HG02798 (cell line): ENCODE results near the gene NSMF.

Experiments
- ATAC-seq: cut with Tn5 transposase; IDR thresholded peaks from one replicate; pipeline ENCODE4 v1.9.1; 2021; ENCODE audit warnings: mild to moderate bottlenecking; ENCODE audit not compliant: unreplicated experiment, poor library complexity

Gene NSMF

GRCh38 chr9:137492464-137493363 lies 33.6 kb upstream of the NSMF start:
- ATAC-seq, result no peak

- no peak for ATAC-seq
Observed at GRCh38 chr9:137491735-137492432, 32.8 kb upstream of the NSMF start.

- no peak for ATAC-seq
Observed at GRCh38 chr9:137490532-137491186, 31.5 kb upstream of the NSMF start.

- ATAC-seq, result no peak
Observed at GRCh38 chr9:137488906-137489305, 29.8 kb upstream of the NSMF start.

GRCh38 chr9:137488327-137488653 lies 29.2 kb upstream of the NSMF start:
- ATAC-seq, result no peak

GRCh38 chr9:137487454-137488326 lies 28.6 kb upstream of the NSMF start:
- no peak for ATAC-seq

GRCh38 chr9:137486545-137487453 lies 27.7 kb upstream of the NSMF start:
- no peak for ATAC-seq

- no peak for ATAC-seq
Observed at GRCh38 chr9:137486141-137486490, 27.0 kb upstream of the NSMF start.

- no peak for ATAC-seq
Observed at GRCh38 chr9:137485343-137486140, 26.4 kb upstream of the NSMF start.

- ATAC-seq, result no peak
Observed at GRCh38 chr9:137484551-137485315, 25.6 kb upstream of the NSMF start.

GRCh38 chr9:137482094-137482781 lies 23.1 kb upstream of the NSMF start:
- no peak for ATAC-seq

GRCh38 chr9:137480686-137481683 lies 21.9 kb upstream of the NSMF start:
- ATAC-seq, result no peak

- no peak for ATAC-seq
Observed at GRCh38 chr9:137479892-137480685, 21.0 kb upstream of the NSMF start.

GRCh38 chr9:137478962-137479861 lies 20.1 kb upstream of the NSMF start:
- no peak for ATAC-seq
